HEK293 (cell line): ENCODE results near the gene SART1.

ENCODE experiments used
- CTCF ChIA-PET: fragments of 350-600 bp; formaldehyde crosslinking; extraction: SDS; loops from one replicate; lab custom pipeline; 2021; ENCODE audit warnings: antibody characterized with exemption; lab: Yijun Ruan, JAX
- POLR2A ChIA-PET: fragments of 300-600 bp; formaldehyde crosslinking; extraction: SDS; loops from one replicate; lab custom pipeline; 2020; ENCODE audit warnings: antibody characterized with exemption, inconsistent platforms; lab: Yijun Ruan, JAX
- H3K27ac ChIP-seq: fragments of 200-500 bp; sonication (Bioruptor generic); 2 replicates; pipeline ENCODE4 v1.5.1; 2014; ENCODE audit warnings: low read depth, low read length, control low read depth, inconsistent platforms; ENCODE audit errors: extremely low read depth
- H3K36me3 ChIP-seq, 2 experiments: fragments of 200-500 bp in 1 of 2; sonication (Bioruptor generic) in 1 of 2; 1 replicate in 1 of 2; 2 replicates in 1 of 2; pipeline ENCODE4 v1.5.1; 2014 to 2017; ENCODE audit warnings: inconsistent platforms in 2 of 2, low read length in 2 of 2; ENCODE audit not compliant: control insufficient read depth in 2 of 2, insufficient read depth in 1 of 2
- H3K4me1 ChIP-seq: fragments of 200-500 bp; sonication (Bioruptor generic); 2 replicates; pipeline ENCODE4 v1.5.1; 2014; ENCODE audit warnings: mild to moderate bottlenecking, low read length, inconsistent platforms; ENCODE audit not compliant: control insufficient read depth, insufficient read depth
- H3K4me3 ChIP-seq: 2 replicates; pipeline ENCODE4 v1.5.1; 2011; ENCODE audit warnings: low read depth, mild to moderate bottlenecking, control low read depth, low read length, moderate library complexity
- H3K9me3 ChIP-seq: fragments of 200-500 bp; sonication (Bioruptor generic); 2 replicates; pipeline ENCODE4 v1.5.1; 2014; ENCODE audit warnings: low read depth, low read length, inconsistent platforms; ENCODE audit not compliant: control insufficient read depth, insufficient read depth
- GLIS1 ChIP-seq: fragments of 450-650 bp; formaldehyde crosslinking; IDR thresholded peaks from 2 replicates; pipeline ENCODE4 v1.5.1; 2016; ENCODE audit warnings: missing biosample characterization, missing genetic modification characterization
- GLIS2 ChIP-seq: fragments of 450-650 bp; formaldehyde crosslinking; IDR thresholded peaks from 2 replicates; pipeline ENCODE4 v1.5.1; 2016; ENCODE audit warnings: missing biosample characterization, missing genetic modification characterization
- MYNN ChIP-seq: fragments of 450-650 bp; formaldehyde crosslinking; IDR thresholded peaks from 2 replicates; pipeline ENCODE4 v1.5.1; 2016; ENCODE audit warnings: missing biosample characterization, missing genetic modification characterization, borderline replicate concordance
- PRDM1 ChIP-seq: fragments of 450-650 bp; formaldehyde crosslinking; IDR thresholded peaks from 2 replicates; pipeline ENCODE4; 2016; ENCODE audit warnings: missing biosample characterization, missing genetic modification characterization
- YY1 ChIP-seq: fragments of 450-650 bp; formaldehyde crosslinking; IDR thresholded peaks from 2 replicates; pipeline ENCODE4 v1.5.1; 2018; ENCODE audit warnings: missing biosample characterization, missing genetic modification characterization
- ZNF10 ChIP-seq: fragments of 450-650 bp; formaldehyde crosslinking; IDR thresholded peaks from 2 replicates; pipeline ENCODE4 v1.5.1; 2017; ENCODE audit warnings: missing biosample characterization, missing genetic modification characterization
- ZNF138 ChIP-seq: fragments of 450-650 bp; formaldehyde crosslinking; IDR thresholded peaks from 2 replicates; pipeline ENCODE4 v1.5.1; 2016; ENCODE audit warnings: missing biosample characterization, missing genetic modification characterization, borderline replicate concordance
- ZNF221 ChIP-seq: fragments of 450-650 bp; formaldehyde crosslinking; IDR thresholded peaks from 2 replicates; pipeline ENCODE4 v1.5.1; 2017; ENCODE audit warnings: missing biosample characterization, missing genetic modification characterization, borderline replicate concordance
- ZNF239 ChIP-seq: fragments of 450-650 bp; formaldehyde crosslinking; IDR thresholded peaks from 2 replicates; pipeline ENCODE4 v1.5.1; 2016; ENCODE audit warnings: missing biosample characterization, missing genetic modification characterization
- ZNF248 ChIP-seq: fragments of 450-650 bp; formaldehyde crosslinking; IDR thresholded peaks from 2 replicates; pipeline ENCODE4 v1.5.1; 2017; ENCODE audit warnings: missing biosample characterization, missing genetic modification characterization
- ZNF350 ChIP-seq: fragments of 450-650 bp; formaldehyde crosslinking; IDR thresholded peaks from 2 replicates; pipeline ENCODE4 v1.5.0; 2017; ENCODE audit warnings: missing biosample characterization, mild to moderate bottlenecking, missing genetic modification characterization
- ZNF473 ChIP-seq: fragments of 450-650 bp; formaldehyde crosslinking; IDR thresholded peaks from 2 replicates; pipeline ENCODE4 v1.5.1; 2017; ENCODE audit warnings: missing biosample characterization, missing genetic modification characterization
- ZNF514 ChIP-seq: fragments of 450-650 bp; formaldehyde crosslinking; IDR thresholded peaks from 2 replicates; pipeline ENCODE4 v1.5.1; 2016; ENCODE audit warnings: missing biosample characterization, missing genetic modification characterization
- ZNF555 ChIP-seq: fragments of 450-650 bp; formaldehyde crosslinking; conservative IDR thresholded peaks from 2 replicates; pipeline ENCODE4 v1.5.1; 2017; ENCODE audit warnings: missing biosample characterization, mild to moderate bottlenecking, missing genetic modification characterization, inconsistent platforms
- ZNF585B ChIP-seq: fragments of 450-650 bp; formaldehyde crosslinking; IDR thresholded peaks from 2 replicates; pipeline ENCODE4 v1.5.1; 2016; ENCODE audit warnings: missing biosample characterization, missing genetic modification characterization
- ZNF692 ChIP-seq: fragments of 450-650 bp; formaldehyde crosslinking; IDR thresholded peaks from 2 replicates; pipeline ENCODE4 v1.5.1; 2016; ENCODE audit warnings: missing biosample characterization, missing genetic modification characterization
- ZNF707 ChIP-seq: fragments of 450-650 bp; formaldehyde crosslinking; IDR thresholded peaks from 2 replicates; pipeline ENCODE4 v1.5.1; 2016; ENCODE audit warnings: missing biosample characterization, missing genetic modification characterization
- ZSCAN4 ChIP-seq: fragments of 450-650 bp; formaldehyde crosslinking; IDR thresholded peaks from 2 replicates; pipeline ENCODE4 v1.5.1; 2017; ENCODE audit warnings: missing biosample characterization, missing genetic modification characterization

Gene SART1

GRCh38 chr11:65927904-65928397, 33.6 kb upstream of the SART1 start:
- ChIA-PET CTCF (interaction anchor here (1.2 kb wide), 1 partner anchor 40 kb away, joined by 4 read pairs; the partner anchor contains the start of gene FIBP), POLR2A (no interaction called here)
- no peak overlapping the region for H3K4me3 ChIP-seq
- H3K4me1 ChIP-seq: no peaks in the 10 kb centered on the region
- H3K9me3 ChIP-seq: no peaks in the 10 kb centered on the region
- H3K27ac ChIP-seq: no peak overlapping the region
- no peak for TF ChIP-seq ZNF221 (tag by site-specific recombination)
- TF ChIP-seq ZNF10 (tag by site-specific recombination): no peak
- no peak for TF ChIP-seq ZNF555 (tag by site-specific recombination)
- TF ChIP-seq MYNN (tag by site-specific recombination): no peak
- TF ChIP-seq ZNF585B (tag by site-specific recombination): no peak
- TF ChIP-seq ZSCAN4 (tag by site-specific recombination): no peak
- TF ChIP-seq PRDM1: no peak
- no peak for TF ChIP-seq ZNF138 (tag by site-specific recombination)
- TF ChIP-seq ZNF707 (tag by site-specific recombination): no peak
- TF ChIP-seq ZNF248 (tag by site-specific recombination): no peak
- no peak for TF ChIP-seq GLIS1 (tag by site-specific recombination)
- no peak for TF ChIP-seq ZNF692
- TF ChIP-seq ZNF350 (tag by site-specific recombination): no peak
- TF ChIP-seq YY1 (tag by site-specific recombination): no peak
- TF ChIP-seq ZNF514 (tag by site-specific recombination): no peak
- peaks cover 0 to under 1% of the 10 kb centered on the region in 2 experiments; a peak in 2 of 3 replicates for H3K36me3 ChIP-seq

- no peak for TF ChIP-seq ZNF239 (tag by site-specific recombination)
- TF ChIP-seq, all 188 proteins: peak for 0
- CTCF ChIA-PET: interaction anchor here (1.2 kb wide), 1 partner anchor 41 kb away, joined by 4 read pairs; the partner anchor contains the start of gene FIBP
- Histone ChIP-seq H3K9me3 (no peaks in the 10 kb centered on the region), H3K4me1 (no peaks in the 10 kb centered on the region), H3K4me3 (no peak overlapping the region), H3K36me3 (no peaks in the 10 kb centered on the region), H3K27ac (no peak overlapping the region)
- POLR2A ChIA-PET: no interaction called here
Measured at GRCh38 chr11:65928667-65929066, 32.9 kb upstream of the SART1 start.

- H3K4me1 ChIP-seq: no peaks in the 10 kb centered on the region
- no peaks in the 10 kb centered on the region for H3K9me3 ChIP-seq
- H3K27ac ChIP-seq: no peak overlapping the region
- H3K4me3 ChIP-seq: no peak overlapping the region
- TF ChIP-seq GLIS2 (peak; percentile 17; the same call in 1 of the 2 replicates), ZNF473 (tag by site-specific recombination) (no peak)
- H3K36me3 ChIP-seq: no peaks in the 10 kb centered on the region
- CTCF ChIA-PET: interaction anchor here (1.1 to 1.5 kb wide), 5 partner anchors 42 to 72 kb away, joined by 3 to 5 read pairs (median 5); partner anchors contain the start of gene FIBP
- POLR2A ChIA-PET: interaction anchor here (1.0 kb wide), 1 partner anchor 16 kb away, joined by 3 read pairs; no protein-coding TSS in a partner anchor
Measured at GRCh38 chr11:65931773-65932557, 29.6 kb upstream of the SART1 start.
